ENCODE measurements around the gene KIF5B.

GRCh38 chr10:32036922-32037321, 19.3 kb downstream of the KIF5B start:
- TF ChIP-seq CTCF (IDR thresholded peaks at IDR 0.05; ENCODE audit: low read depth, low read length, missing input control) (no peak), ZBTB33 (IDR thresholded peaks at IDR 0.05) (no peak), RAD21 (IDR thresholded peaks at IDR 0.05) (no peak), EGR1 (IDR thresholded peaks at IDR 0.05; ENCODE audit: low read depth in 2 of 2) (no peak), GABPA (IDR thresholded peaks at IDR 0.05 in 1 of 2, conservative IDR thresholded peaks at IDR 0.05 in 1 of 2) (no peak), YY1 (IDR thresholded peaks at IDR 0.05) (no peak), TAF1 (conservative IDR thresholded peaks at IDR 0.05) (no peak), ATF3 (IDR thresholded peaks at IDR 0.05) (no peak), JUND (IDR thresholded peaks at IDR 0.05) (no peak), RXRA (IDR thresholded peaks at IDR 0.05) (no peak), MAX (IDR thresholded peaks at IDR 0.05) (no peak), NR2F2 (IDR thresholded peaks at IDR 0.05) (no peak)

Measured in liver (tissue), 3 donors.